ENCODE measurements around the gene DOCK2. TPM values are rescaled to one million over a fixed set of nuclear protein-coding genes. Genes with fewer than 3 reads are reported as not detected.

Gene DOCK2
- polyA plus RNA-seq, 1 donor (not counting 4 experiments of a cell fraction or from before 2014, with no cell fraction given): 0.21 TPM

DNA sequence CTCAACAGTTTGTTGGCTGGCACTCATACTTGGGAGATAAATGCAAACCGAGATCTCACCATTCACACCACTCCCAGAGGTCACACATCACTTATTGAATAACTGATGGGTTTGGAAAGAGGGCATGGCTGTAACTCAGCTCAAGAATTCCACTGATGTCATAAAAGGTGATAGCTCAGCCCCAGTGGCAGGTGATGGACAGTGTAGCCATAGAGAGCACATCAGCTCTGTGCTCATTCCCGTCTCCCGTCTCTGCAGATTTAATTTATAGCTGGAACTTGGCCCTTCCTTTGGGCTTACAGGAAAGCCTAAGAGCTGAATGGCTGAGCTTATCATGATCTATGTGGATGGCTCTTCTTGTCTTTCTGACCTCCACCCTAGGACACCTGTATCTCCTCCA lies 283.4 kb downstream of the DOCK2 start:
- dilution Hi-C loops (cut with MboI; ENCODE audit: extremely low pct_ligation_motif_present, low sequenced_read_pairs): no loop called here
- H2AFZ ChIP-seq (ENCODE audit: control insufficient read depth, low read length): no peak overlapping the region
- DNase-seq (ENCODE audit: low read depth, low spot score) (no peak), FAIRE-seq (no peak)
- TF ChIP-seq, protein P1, sequence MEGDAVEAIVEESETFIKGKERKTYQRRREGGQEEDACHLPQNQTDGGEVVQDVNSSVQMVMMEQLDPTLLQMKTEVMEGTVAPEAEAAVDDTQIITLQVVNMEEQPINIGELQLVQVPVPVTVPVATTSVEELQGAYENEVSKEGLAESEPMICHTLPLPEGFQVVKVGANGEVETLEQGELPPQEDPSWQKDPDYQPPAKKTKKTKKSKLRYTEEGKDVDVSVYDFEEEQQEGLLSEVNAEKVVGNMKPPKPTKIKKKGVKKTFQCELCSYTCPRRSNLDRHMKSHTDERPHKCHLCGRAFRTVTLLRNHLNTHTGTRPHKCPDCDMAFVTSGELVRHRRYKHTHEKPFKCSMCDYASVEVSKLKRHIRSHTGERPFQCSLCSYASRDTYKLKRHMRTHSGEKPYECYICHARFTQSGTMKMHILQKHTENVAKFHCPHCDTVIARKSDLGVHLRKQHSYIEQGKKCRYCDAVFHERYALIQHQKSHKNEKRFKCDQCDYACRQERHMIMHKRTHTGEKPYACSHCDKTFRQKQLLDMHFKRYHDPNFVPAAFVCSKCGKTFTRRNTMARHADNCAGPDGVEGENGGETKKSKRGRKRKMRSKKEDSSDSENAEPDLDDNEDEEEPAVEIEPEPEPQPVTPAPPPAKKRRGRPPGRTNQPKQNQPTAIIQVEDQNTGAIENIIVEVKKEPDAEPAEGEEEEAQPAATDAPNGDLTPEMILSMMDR (optimal IDR thresholded peaks at IDR 0.05 in 1 of 3, IDR thresholded peaks at IDR 0.05 in 1 of 3, conservative IDR thresholded peaks at IDR 0.05 in 1 of 3; ENCODE audit: extremely low read depth in 1 of 3, insufficient read depth in 2 of 3, low read length in 3 of 3): no peak
- no peak for TF ChIP-seq EZH2 (IDR thresholded peaks at IDR 0.05; ENCODE audit: low read length)
- no peaks in the 10 kb centered on the region for H3K9me3 ChIP-seq (ENCODE audit: control insufficient read depth, low read depth, low read length)
- no peaks in the 10 kb centered on the region for H3K79me2 ChIP-seq (ENCODE audit: control insufficient read depth, insufficient read depth, low read length)
- no peaks in the 10 kb centered on the region for H3K36me3 ChIP-seq (ENCODE audit: control insufficient read depth in 2 of 2, extremely low read depth in 1 of 2, insufficient read depth in 2 of 2, low read length in 2 of 2)
- H3K4me2 ChIP-seq (ENCODE audit: control insufficient read depth, extremely low read depth, insufficient read depth, low read depth, low read length): no peak overlapping the region
- H3K27me3 ChIP-seq (ENCODE audit: control insufficient read depth, extremely low read depth, insufficient read depth, low read length): no peaks in the 10 kb centered on the region
- no peaks in the 10 kb centered on the region for H4K20me1 ChIP-seq (ENCODE audit: control insufficient read depth, extremely low read depth, insufficient read depth, low read length)
- H3K4me1 ChIP-seq (ENCODE audit: control insufficient read depth, extremely low read depth, insufficient read depth, low read length): no peaks in the 10 kb centered on the region
- no peaks in the 10 kb centered on the region for H3K9me1 ChIP-seq (ENCODE audit: control insufficient read depth, extremely low read depth, insufficient read depth, low read length)
- H3K4me3 ChIP-seq (ENCODE audit: control insufficient read depth in 2 of 3, extremely low read depth in 1 of 3, insufficient read depth in 2 of 3, low read depth in 1 of 3, low read length in 3 of 3): no peak overlapping the region
- no peak overlapping the region for H3K27ac ChIP-seq (ENCODE audit: control insufficient read depth, insufficient read depth, low read length)
- no peak overlapping the region for H3K9ac ChIP-seq (ENCODE audit: control insufficient read depth, extremely low read depth, insufficient read depth, low read length)

GRCh38 chr5:169921384-169921783 lies 284.3 kb downstream of the DOCK2 start:
- Histone ChIP-seq H3K9me3 (ENCODE audit: control insufficient read depth, low read depth, low read length) (no peaks in the 10 kb centered on the region), H3K27ac (ENCODE audit: control insufficient read depth, insufficient read depth, low read length) (no peak overlapping the region), H4K20me1 (ENCODE audit: control insufficient read depth, extremely low read depth, insufficient read depth, low read length) (no peaks in the 10 kb centered on the region), H3K4me1 (ENCODE audit: control insufficient read depth, extremely low read depth, insufficient read depth, low read length) (no peaks in the 10 kb centered on the region), H3K79me2 (ENCODE audit: control insufficient read depth, insufficient read depth, low read length) (no peaks in the 10 kb centered on the region), H3K4me2 (ENCODE audit: control insufficient read depth, extremely low read depth, insufficient read depth, low read depth, low read length) (no peak overlapping the region), H3K9ac (ENCODE audit: control insufficient read depth, extremely low read depth, insufficient read depth, low read length) (no peak overlapping the region), H3K36me3 (ENCODE audit: control insufficient read depth in 2 of 2, extremely low read depth in 1 of 2, insufficient read depth in 2 of 2, low read length in 2 of 2) (no peaks in the 10 kb centered on the region), H3K4me3 (ENCODE audit: control insufficient read depth in 2 of 3, extremely low read depth in 1 of 3, insufficient read depth in 2 of 3, low read depth in 1 of 3, low read length in 3 of 3) (no peak overlapping the region), H3K9me1 (ENCODE audit: control insufficient read depth, extremely low read depth, insufficient read depth, low read length) (no peaks in the 10 kb centered on the region), H3K27me3 (ENCODE audit: control insufficient read depth, extremely low read depth, insufficient read depth, low read length) (no peaks in the 10 kb centered on the region), H2AFZ (ENCODE audit: control insufficient read depth, low read length) (no peak overlapping the region)
- FAIRE-seq: no peak
- TF ChIP-seq EZH2 (IDR thresholded peaks at IDR 0.05; ENCODE audit: low read length): no peak
- TF ChIP-seq, protein P1 (optimal IDR thresholded peaks at IDR 0.05 in 1 of 3, IDR thresholded peaks at IDR 0.05 in 1 of 3, conservative IDR thresholded peaks at IDR 0.05 in 1 of 3; ENCODE audit: extremely low read depth in 1 of 3, insufficient read depth in 2 of 3, low read length in 3 of 3): no peak
- no peak for DNase-seq (ENCODE audit: low read depth, low spot score)
- dilution Hi-C loops (cut with MboI; ENCODE audit: extremely low pct_ligation_motif_present, low sequenced_read_pairs): no loop called here

All from keratinocyte (primary cell).